DMS114 treated with DMSO at 0.1 percent for 48 hours (cell line): ENCODE data around the gene CR1L.
"Not testable (repeated sequence)": the region's sequence is repeated elsewhere in the genome, so short reads cannot be mapped to it uniquely, and the experiment has no call there.

Source experiments
- DNase-seq: peaks from one replicate; lab custom pipeline; 2025; ENCODE audit not compliant: unreplicated experiment; lab: John Stamatoyannopoulos, UW

CR1L gene

GRCh38 chr1:207645635-207646081, 725 bp downstream of the CR1L start:
- DNase-seq: no peak

DNA sequence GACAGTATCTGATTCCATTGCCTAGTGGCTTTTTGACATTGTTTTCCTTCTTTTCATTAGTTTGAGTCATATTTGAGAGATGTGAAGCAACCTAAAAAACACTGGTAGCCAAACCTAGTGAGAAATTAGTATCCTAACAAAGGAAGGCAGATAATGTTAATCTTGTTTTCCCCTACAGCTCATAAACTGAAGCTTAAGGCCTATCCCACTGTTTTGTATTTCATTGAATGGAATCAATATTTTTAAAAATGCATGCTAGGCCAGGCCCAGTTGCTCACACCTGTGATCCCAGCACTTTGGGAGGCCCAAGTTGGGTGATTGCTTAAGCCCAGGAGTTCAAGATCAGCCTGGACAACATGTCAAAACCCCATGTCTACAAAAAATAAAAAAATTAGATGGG, 1.2 kb downstream of the CR1L start:
- DNase-seq: no peak

- no peak for DNase-seq
These were observed 2.1 kb downstream of the CR1L start for GRCh38 chr1:207646944-207647579.

GRCh38 chr1:207647671-207648333, 2.9 kb downstream of the CR1L start:
- DNase-seq: no peak

- DNase-seq: no peak
These were observed 3.6 kb downstream of the CR1L start for GRCh38 chr1:207648334-207649209.

- no peak for DNase-seq
These were observed 4.3 kb downstream of the CR1L start for GRCh38 chr1:207649210-207649753.

DNA sequence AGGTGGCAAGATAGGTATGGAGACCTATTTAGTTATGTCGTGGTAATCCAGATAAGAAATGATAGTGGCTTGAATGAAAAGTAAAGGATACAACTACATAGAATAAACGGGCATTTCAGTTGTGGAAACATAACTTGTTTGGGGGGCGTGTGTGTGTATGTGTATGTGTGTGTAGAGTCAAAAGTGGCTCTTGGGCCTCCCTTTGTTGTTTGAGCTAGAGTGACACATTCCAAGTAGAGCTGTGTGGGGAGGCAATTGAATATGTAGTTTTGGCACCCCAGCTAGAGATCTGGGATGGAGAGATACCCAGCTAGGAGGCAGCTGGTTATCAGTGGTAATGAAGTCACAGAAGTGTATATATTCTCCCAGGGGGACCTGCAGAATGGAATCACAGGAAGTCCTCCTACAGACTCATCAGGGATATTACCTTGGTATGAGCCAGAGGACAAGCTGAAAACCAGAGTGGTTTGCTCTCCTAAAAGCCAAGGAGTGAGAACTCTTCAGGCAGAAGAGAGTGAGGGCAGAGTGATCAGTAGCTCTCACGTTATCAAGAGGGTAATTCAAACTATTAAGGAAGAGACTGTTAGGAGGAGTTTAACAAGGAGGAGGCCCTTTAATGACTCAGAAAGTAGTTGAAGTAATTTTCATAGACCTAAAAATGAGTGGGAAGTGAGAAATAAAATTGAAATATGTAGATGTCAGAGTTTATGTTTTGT, 5.1 kb downstream of the CR1L start:
- DNase-seq: no peak

- DNase-seq: no peak
These were observed 6.7 kb downstream of the CR1L start for GRCh38 chr1:207651583-207651982.

DNA sequence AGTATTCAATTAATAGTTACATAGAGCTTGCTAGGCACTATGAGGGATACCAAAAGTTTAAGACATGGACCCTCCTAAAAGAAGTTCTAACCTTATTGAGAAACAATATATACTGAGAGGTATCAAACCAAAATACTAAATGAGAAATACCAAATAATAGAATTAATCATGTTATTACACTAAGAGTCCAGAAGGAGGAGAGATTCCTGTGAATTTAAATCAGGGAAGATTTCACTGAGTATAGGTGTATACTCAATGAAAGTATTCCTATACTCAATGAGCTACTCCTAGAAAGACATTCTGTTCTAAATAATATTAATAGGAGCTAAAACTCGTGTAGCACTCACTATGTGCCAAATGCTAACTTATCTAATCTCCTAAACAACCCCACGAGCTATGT, 9.4 kb downstream of the CR1L start:
- DNase-seq: no peak

DNA sequence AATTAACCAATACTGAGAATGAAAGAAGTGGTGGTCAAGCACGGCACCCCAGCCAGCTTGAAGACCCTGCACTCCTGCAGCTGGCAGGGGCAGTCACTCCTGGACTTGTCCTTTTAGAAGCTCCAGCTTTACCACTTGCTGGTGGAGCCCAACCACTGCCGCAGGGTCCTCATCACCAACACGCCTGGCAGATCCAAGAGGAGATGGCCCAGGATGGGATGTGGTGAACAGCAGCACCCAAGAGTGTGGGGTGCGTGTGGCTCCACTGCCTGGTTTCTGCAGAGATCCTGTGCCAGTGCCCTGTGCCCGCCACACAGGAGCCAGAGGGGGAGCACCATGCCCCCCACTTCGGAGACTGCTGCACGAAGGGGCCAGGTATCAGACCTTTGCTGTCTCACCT, 13.5 kb downstream of the CR1L start:
- DNase-seq: no peak

DNA sequence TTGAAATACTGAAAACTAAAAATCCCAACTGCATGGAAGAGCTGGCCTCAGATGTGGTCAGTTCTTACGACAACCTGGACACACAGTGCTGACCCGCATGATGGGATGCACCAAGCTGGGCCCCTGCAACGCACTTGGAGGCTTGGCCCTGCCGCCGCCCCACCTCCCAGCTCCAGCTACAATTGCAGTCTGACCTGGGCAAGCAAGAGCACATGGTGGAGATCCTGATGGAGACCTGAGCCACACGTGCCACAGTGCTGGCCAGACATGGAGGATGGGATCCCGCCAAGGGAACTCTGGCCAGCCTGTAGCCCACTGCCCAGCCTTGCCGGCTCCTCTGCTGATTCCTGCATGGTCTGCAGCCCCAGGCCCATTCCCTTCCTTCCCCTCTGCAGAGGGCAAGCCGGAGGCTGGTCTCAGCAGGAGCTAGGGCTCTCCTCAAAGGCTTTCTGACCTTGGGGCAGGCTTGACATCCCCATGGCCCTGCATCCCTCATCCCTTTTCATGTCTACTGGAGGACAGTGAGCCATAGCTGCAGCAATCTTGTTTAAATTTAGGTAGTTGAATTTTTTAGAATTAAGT, 14.1 kb downstream of the CR1L start:
- DNase-seq: no peak

DNA sequence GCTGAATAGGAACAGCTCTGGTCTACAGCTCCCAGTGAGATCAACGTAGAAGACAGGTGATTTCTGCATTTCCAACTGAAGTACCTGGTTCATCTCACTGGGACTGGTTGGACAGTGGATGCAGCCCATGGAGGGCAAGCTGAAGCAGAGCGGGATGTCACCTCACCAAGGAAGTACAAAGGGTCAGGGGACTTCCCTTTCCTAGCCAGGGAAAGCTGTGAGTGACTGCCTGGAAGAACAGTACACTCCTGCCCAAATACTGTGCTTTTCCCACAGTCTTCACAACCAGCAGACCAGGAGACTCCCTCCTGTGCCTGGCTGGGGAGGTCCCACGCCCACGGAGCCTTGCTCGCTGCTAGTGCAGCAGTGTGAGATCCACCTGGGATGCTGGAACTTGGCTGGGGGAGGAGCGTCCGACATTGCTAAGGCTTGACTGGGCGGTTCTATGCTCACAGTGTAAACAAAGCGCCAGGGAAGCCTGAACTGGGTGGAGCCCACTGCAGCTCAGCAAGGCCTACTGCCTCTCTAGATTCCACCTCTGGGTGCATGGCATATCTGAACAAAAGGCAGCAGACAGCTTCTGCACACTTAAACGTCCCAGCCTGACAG, 14.7 kb downstream of the CR1L start:
- DNase-seq: no peak

- DNase-seq: not testable (repeated sequence)
These were observed 16.5 kb downstream of the CR1L start for GRCh38 chr1:207661420-207661819.

GRCh38 chr1:207666342-207666741, 21.4 kb downstream of the CR1L start:
- no peak for DNase-seq

DNA sequence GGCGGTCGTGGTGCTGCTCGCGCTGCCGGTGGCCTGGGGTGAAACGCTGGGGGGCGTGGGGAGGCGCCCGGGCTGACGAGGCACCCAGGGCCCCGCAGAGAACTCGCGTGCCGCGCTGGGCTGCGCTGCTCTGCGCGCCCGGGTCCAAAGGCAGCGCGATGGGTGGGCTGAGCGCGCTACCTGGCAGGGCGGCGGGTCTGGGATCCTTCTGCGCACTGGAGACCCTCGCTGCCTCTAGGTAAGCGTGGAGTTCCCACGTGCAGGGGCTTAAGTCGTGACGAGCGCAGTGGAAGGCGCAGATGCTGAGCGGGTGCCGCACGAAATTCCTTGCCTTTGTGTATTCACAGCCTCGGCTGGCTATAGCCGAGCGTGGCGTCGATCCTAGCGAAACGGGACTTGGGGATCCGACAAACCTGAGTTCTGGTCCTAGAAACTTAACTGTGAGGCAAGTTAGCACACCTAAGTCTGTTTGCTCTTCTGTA, 24.6 kb downstream of the CR1L start:
- DNase-seq: no peak

DNA sequence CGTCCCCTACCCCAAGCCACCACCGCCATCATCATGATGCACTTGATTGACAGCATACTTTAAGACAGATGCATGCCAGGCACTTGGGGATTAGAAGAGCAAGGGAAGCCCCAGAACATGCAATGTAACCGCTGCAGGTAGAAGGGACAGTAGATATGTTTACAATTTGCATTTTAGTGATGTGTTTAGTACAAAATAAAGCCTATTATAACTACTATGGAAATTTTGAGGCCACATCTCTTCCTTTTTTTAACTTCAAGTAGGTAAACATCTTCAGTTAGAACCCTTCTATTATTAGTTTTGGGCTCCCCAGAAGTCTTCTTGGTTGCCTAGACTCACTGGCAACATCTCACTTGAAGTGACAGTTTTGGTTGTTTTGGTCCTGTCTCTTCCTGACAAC, 25.3 kb downstream of the CR1L start:
- no peak for DNase-seq

DNA sequence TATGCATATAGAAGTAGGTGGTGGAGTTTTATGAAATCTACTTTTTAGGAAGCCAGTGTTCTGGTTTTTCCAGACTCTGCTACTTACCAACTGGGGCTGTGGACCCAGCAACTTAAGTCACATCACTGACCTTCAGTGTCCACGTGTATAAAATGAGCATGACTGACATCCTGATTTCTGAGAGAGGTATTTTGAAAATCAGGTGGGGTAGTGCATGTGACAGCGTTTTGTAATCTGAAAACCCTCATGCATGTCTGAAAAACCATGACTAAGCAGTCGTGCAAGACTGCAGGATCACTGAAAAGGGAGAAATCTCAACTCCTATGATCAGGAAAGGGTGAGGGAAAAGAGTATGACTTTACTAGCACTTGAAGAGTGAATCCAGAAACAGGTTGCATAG, 26.1 kb downstream of the CR1L start:
- no peak for DNase-seq

DNA sequence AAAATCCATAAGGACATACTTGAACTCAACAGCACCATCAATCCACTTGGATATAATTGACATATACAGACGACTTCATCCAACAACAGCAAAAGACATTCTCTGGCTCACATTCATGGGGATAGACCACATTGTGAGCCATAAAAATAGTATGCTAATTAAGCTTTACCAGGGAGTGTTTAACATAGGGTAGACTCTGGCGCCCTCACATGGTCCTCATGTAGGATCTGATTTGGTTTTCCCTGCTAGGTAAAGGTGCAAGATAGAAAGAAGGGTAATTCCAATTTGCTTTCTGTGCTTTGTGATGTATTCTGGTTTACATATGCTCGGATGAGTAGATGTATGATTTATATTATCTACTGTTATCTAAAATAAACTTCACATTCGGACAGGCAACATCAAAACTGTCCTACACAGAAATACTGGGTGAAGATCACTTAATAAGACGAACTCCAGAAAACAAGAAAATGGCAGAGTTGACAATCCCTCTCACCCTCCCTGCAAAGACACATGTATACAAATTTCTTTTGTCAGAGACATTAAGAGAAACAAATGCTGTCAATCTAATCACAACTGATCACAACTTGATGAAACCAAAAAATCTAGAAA, 27.7 kb downstream of the CR1L start:
- DNase-seq: no peak

DNA sequence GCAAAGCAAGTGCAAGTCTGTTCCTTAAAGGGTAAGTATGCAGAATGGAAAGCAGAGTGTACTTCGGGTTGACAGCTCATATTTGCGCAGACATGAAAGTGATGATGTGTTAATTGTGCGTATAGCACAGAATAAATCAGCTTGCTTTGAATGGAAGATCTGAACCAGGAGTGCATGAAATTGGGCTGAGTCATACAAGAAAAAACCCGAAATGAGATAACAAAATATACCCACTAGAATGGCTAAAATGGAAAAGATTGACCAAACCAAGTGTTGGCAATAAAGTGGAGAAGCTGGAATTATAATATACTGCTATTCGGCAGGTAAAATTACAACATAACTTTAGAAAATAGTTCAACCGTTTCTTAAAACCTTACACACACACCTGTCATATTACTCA, 28.5 kb downstream of the CR1L start:
- no peak for DNase-seq

DNA sequence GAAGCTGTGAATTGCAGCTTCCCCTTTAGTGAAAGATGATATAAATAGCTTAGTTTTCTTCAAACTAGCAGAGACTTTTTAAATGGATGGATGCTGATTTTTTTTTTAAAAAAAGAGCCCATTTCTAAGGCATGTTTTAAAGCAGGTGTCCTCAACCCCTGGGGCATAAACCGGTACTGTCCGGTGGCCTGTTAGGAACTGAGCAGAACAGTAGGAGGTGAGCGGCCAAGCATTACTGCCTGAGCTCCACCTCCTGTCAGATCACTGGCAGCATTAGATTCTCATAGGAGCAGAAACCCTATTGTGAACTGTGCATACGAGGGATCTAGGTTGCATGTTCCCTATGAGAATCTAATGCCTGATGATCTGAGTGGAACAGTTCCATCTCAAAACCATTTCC, 31.2 kb downstream of the CR1L start:
- no peak for DNase-seq
